SK-N-MC (cell line): ENCODE data around the gene AP2B1.

Experiments used
- DNase-seq: peaks from one replicate; pipeline ENCODE4 v3.0.0-alpha.2; 2011; ENCODE audit warnings: low read depth, low spot score
- H3K27ac ChIP-seq: fragments of 200-600 bp; sonication (generic); 2 replicates; pipeline ENCODE4 v1.5.1; 2016; ENCODE audit warnings: mixed run types
- H3K36me3 ChIP-seq: fragments of 200-600 bp; sonication (generic); 2 replicates; pipeline ENCODE4 v1.6.1; 2017; ENCODE audit warnings: antibody characterized with exemption, low read length, mixed read lengths; ENCODE audit not compliant: insufficient read depth
- H3K4me3 ChIP-seq: fragments of 200-600 bp; sonication (generic); 2 replicates; pipeline ENCODE4 v1.5.1; 2016
- H3K9ac ChIP-seq: fragments of 200-600 bp; sonication (generic); 2 replicates; pipeline ENCODE4 v1.8.0; 2017; ENCODE audit warnings: mixed run types, mixed read lengths; ENCODE audit not compliant: insufficient read length
- H3K9me3 ChIP-seq: fragments of 200-600 bp; sonication (generic); 2 replicates; pipeline ENCODE4 v1.6.1; 2017; ENCODE audit warnings: low read depth, mild to moderate bottlenecking, antibody characterized with exemption, low read length, moderate library complexity, mixed read lengths
- EZH2 ChIP-seq: fragments of 200-600 bp; sonication (generic); IDR thresholded peaks from one replicate; pipeline ENCODE4 v1.6.1; 2017; ENCODE audit warnings: antibody characterized with exemption
- FOXP2 ChIP-seq: optimal IDR thresholded peaks from 2 replicates; pipeline ENCODE3; 2011; ENCODE audit warnings: mild to moderate bottlenecking, moderate library complexity; ENCODE audit not compliant: insufficient read depth; ENCODE audit errors: extremely low read length, control extremely low read depth
- POLR2AphosphoS5 ChIP-seq: IDR thresholded peaks from 2 replicates; pipeline ENCODE4 v1.6.1; 2012; ENCODE audit warnings: mild to moderate bottlenecking, low read depth, low read length, borderline replicate concordance

Gene AP2B1

GRCh38 chr17:35666070-35666469 is 78.9 kb downstream of the AP2B1 start:
- DNase-seq = no peak
- Histone ChIP-seq H3K9me3 (no peaks in the 10 kb centered on the region), H3K4me3 (no peak overlapping the region), H3K9ac (no peak overlapping the region), H3K27ac (no peak overlapping the region), H3K36me3 (peaks cover 9% of the 10 kb centered on the region; the same call in 1 of the 2 replicates)
- TF ChIP-seq POLR2AphosphoS5 (no peak), EZH2 (no peak), FOXP2 (no peak)

- peaks cover 16% of the 10 kb centered on the region for H3K36me3 ChIP-seq
Observed at GRCh38 chr17:35666967-35667532, 79.9 kb downstream of the AP2B1 start.

GRCh38 chr17:35668802-35669201 is 81.7 kb downstream of the AP2B1 start:
- H3K9ac ChIP-seq = no peak overlapping the region
- no peak overlapping the region for H3K27ac ChIP-seq
- DNase-seq = no peak
- no peak for TF ChIP-seq FOXP2
- peaks cover 16% of the 10 kb centered on the region for H3K36me3 ChIP-seq
- H3K4me3 ChIP-seq = no peak overlapping the region
- H3K9me3 ChIP-seq = no peaks in the 10 kb centered on the region

More at GRCh38 chr17:35666967-35667532, 79.9 kb downstream of the AP2B1 start:
- no peak overlapping the region for H3K4me3 ChIP-seq
- H3K9ac ChIP-seq = no peak overlapping the region
- H3K27ac ChIP-seq = no peak overlapping the region
- H3K9me3 ChIP-seq = no peaks in the 10 kb centered on the region
- no peak for TF ChIP-seq FOXP2
- DNase-seq = no peak

- Histone ChIP-seq H3K36me3 (peaks cover 43% of the 10 kb centered on the region), H3K27ac (no peak overlapping the region), H3K9me3 (no peaks in the 10 kb centered on the region), H3K9ac (no peak overlapping the region), H3K4me3 (no peak overlapping the region)
- TF ChIP-seq EZH2 (no peak), POLR2AphosphoS5 (no peak), FOXP2 (no peak)
- no peak for DNase-seq
Observed at GRCh38 chr17:35674552-35674951, 87.4 kb downstream of the AP2B1 start.

DNA sequence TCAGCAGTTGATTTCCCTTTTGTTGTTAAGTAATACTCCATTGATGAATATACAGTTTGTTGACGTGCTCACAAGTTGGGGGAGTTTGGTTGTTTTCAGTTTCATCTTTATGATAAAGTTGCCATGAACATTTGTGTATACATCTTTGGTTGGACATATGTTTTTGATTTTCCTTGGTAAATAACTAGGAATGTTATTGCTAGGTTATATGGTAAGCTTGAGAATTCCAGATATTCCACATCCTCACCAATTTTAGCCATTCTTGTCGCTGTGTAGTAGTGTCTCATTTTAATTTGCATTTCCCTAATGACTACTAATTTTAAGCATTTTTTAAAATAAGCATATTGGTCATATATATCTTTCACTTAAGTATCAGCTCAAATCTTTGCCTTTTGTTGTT is 89.3 kb downstream of the AP2B1 start:
- TF ChIP-seq EZH2 = no peak
- no peak for TF ChIP-seq POLR2AphosphoS5
- no peak for TF ChIP-seq FOXP2
- no peaks in the 10 kb centered on the region for H3K9me3 ChIP-seq
- H3K9ac ChIP-seq = no peak overlapping the region
- H3K4me3 ChIP-seq = no peak overlapping the region
- no peak overlapping the region for H3K27ac ChIP-seq
- no peak for DNase-seq
- H3K36me3 ChIP-seq = peaks cover 42% of the 10 kb centered on the region

DNA sequence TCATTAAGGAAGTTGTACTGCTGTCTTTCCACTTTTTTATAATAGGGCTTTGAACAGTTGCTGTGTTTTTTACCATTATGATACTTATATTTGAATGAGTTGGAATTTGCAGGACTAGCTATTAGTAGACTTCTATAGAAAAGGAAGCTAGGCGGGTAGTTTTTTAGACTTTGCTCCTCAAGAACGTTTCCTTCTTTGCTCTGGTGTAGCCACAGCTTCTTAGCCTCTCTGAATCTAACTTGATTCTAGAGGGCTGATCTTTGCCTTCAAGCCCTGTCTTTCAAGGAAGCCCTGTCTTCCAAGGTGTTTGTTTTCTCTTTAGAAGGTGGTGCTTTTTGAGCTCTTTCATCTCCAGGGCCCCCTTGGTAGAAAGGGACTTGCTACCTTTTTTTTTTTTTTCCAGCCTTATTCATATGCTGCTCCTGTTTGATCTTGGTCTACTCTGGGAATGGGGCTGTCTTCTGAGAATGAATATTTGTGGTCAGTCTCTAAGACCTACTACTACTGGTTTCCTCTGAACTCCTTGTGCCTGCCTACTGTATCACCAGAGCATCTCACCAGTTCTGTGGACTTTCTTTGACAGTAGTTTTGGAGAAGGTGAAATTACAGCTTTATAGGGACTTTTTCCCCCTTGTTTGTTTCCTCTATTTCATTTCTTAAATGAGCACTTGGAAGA is 92.0 kb downstream of the AP2B1 start:
- H3K36me3 ChIP-seq = peaks cover 37% of the 10 kb centered on the region

DNA sequence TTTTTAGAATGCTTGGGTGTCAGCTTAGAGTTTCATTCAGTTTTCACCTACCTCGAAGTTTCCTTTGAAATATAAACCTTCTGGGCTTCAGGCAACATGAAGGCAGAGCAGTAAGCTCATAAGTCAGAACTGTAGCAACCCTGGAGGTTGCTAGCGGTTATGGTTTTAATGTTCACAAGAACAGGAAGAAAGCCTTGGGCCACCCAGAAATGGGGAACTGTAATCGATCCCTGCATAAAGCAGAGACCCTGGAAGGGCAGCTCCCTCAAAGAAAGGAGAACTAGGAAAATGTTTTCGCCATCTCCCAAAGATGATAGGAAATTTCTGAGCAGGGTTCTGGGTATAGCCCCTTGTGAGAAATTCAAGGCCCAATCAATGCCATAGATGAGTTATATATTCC is 96.5 kb downstream of the AP2B1 start:
- Histone ChIP-seq H3K4me3 (no peak overlapping the region), H3K27ac (no peak overlapping the region), H3K36me3 (peaks cover 36% of the 10 kb centered on the region), H3K9ac (no peak overlapping the region), H3K9me3 (no peaks in the 10 kb centered on the region)
- DNase-seq = no peak
- TF ChIP-seq FOXP2 = no peak
- no peak for TF ChIP-seq POLR2AphosphoS5
- no peak for TF ChIP-seq EZH2

More for the DNA sequence above, 92.0 kb downstream of the AP2B1 start:
- H3K9me3 ChIP-seq = no peaks in the 10 kb centered on the region
- H3K27ac ChIP-seq = no peak overlapping the region
- TF ChIP-seq EZH2 = no peak
- no peak for TF ChIP-seq FOXP2
- TF ChIP-seq POLR2AphosphoS5 = no peak
- H3K4me3 ChIP-seq = no peak overlapping the region
- DNase-seq = no peak
- no peak overlapping the region for H3K9ac ChIP-seq

- H3K9ac ChIP-seq = no peak overlapping the region
- DNase-seq = no peak
- peaks cover 35% of the 10 kb centered on the region for H3K36me3 ChIP-seq
- no peak overlapping the region for H3K27ac ChIP-seq
- TF ChIP-seq POLR2AphosphoS5 (no peak), EZH2 (no peak), FOXP2 (no peak)
- H3K9me3 ChIP-seq = no peaks in the 10 kb centered on the region
- no peak overlapping the region for H3K4me3 ChIP-seq
Observed at GRCh38 chr17:35684055-35684802, 97.1 kb downstream of the AP2B1 start.
